NCI-H2196 treated with DMSO at 0.1 percent for 48 hours (cell line): ENCODE measurements around the gene CA10.

ENCODE experiments used
- DNase-seq: peaks from one replicate; lab custom pipeline; 2025; ENCODE audit not compliant: unreplicated experiment; lab: John Stamatoyannopoulos, UW

The CA10 gene

GRCh38 chr17:51610834-51611233 is 547.7 kb downstream of the CA10 start:
- no peak for DNase-seq

GRCh38 chr17:51610155-51610554 is 548.4 kb downstream of the CA10 start:
- no peak for DNase-seq

- no peak for DNase-seq
Measured at GRCh38 chr17:51608251-51608933, 550.1 kb downstream of the CA10 start.

- no peak for DNase-seq
Measured at GRCh38 chr17:51607512-51607911, 551.0 kb downstream of the CA10 start.

GRCh38 chr17:51604299-51605020 is 554.1 kb downstream of the CA10 start:
- no peak for DNase-seq

DNA sequence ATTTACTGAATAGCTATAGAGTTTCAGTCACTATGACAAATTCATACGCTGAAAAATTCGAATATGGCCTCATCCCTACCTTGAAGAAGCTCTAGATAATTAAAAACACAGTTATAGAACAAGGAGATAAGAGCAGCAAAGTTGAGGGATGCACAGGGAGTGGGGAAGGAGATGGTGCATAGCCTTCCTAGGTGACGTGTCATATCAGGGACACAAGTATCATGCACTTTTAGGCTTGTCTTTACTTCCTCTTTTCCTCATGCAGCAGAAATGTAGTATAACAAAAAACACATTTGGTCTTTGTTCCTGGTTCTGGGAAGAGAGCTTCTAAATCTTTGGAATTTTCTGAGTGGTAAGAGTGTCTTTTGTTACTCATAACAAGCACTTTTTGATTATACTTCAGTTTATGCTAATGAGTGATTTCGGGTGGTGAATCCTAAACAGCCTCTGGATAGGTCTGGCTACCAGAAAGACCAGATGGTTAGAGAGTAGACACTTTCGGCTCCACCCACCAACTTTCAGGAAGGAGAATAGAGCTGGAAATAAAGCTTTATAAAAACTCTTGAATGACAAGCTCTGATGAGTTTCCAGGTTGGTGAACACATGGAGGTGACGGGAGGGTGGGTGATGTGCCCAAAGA is 556.8 kb downstream of the CA10 start:
- DNase-seq = no peak

DNA sequence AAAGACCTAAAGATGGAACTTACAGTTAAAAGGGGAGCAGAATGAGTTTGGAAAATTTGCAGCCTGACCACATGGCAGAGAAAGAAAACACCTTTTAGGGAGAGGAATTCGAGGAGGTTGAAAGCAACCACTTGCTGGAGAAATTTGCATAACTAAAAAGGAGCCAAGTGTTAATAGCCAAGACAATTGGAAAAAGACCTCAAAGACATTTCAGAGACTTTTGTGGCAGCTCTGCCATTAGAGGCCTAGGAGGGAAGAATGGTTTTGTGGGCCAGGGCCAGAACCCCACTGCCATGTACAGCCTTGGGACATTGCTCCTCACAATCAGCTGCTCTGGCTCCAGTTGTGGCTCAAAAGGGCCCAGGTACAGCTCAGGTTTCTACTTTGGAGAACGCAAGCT is 559.7 kb downstream of the CA10 start:
- no peak for DNase-seq

- DNase-seq = no peak
Measured at GRCh38 chr17:51597345-51597744, 561.2 kb downstream of the CA10 start.

DNA sequence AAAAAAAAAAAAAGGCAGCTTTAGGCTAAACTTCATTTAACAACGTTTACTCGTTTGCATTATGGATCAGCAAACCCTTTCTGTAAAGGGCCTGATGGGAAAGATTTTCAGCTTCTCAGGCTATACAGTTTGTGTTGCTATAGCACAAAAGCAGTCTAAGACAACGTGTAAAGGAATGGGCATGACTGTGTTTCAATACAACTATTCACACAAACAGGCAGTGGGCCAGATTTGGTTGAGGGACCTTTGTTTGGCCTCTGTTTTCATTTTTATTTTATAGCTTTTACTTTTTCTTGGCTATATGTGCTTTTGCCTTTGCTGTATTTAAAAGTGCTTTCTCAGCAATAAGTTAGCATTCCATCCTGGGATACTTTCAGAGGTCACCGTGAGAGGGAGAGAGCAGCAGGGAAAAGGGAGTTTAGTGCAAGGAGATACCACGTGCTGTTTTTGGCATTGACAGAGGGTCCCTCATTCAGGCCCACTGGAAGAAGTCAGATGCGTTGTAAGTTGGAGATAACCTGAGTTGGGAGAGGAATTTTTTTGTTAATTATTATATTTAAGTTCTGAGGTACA is 562.6 kb downstream of the CA10 start:
- no peak for DNase-seq

DNA sequence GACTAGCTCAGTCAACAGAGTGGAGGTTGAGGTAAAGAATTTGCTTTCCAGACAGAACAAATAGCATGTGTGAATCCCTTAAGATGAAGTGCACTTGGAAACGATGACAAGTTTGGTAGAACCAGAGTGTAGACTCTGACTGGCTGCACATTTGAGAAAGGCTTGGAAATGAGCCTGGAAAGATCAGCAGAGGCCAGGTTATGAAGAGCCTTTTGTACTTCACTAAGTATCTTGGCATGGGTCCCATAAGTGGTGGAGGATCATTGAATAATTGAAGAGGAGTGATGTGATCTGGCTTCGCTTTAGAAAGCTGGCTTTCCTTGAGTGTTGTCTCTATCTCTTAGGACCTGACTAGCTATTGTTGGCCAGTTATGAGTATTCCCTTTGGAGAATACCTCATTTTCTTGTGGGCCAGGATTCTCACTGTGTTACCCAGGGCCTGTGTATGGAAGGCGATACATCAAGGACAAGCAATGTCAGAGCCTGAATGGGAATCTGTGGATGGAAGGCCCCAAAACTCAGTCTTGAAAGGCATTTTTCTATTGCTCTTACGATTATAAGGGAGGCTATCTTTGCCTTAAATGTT is 568.4 kb downstream of the CA10 start:
- peak; percentile 72 for DNase-seq

DNA sequence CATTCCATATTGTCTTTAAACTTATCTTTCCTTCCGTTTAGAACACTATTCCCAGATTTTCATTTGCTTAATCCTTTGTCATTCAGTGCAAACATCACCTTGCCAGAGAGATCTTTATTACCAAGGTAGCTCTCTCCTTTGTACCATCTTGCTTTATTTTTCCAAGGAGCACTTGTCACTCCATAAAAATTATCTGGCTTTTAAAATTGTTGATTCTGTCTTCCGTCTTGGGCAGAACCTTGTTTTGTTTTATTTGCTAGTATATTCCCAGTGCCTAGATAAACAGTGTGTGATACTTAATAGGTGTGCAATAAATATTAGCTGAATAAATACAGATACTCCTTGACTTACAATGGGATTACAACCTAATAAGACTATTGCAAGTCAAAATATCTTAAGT is 570.5 kb downstream of the CA10 start:
- no peak for DNase-seq

- no peak for DNase-seq
Measured at GRCh38 chr17:51587516-51587915, 571.0 kb downstream of the CA10 start.

GRCh38 chr17:51585514-51586104 is 572.9 kb downstream of the CA10 start:
- DNase-seq = no peak

DNA sequence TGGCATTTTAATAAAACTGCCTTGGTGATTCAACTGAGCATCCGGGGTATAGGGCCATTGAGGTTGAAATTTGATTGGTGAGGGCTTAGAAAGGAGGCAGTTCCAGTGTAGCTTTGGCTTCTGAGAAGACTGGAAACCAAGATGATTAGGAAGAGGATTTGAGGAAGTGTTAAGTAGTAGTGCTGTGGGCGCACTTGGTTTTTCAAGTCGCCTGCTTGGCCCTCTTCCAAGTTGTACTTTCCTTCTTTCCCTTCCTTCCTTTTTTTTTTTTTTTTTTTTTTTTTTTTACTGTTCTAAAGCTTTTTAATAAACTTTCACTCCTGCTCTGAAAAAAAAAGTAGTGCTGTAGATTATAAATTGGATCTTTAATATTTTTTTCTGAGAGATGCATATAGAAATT is 577.6 kb downstream of the CA10 start:
- no peak for DNase-seq
